ENCODE results near the gene CTTNBP2.

- TF ChIP-seq GATA2 (IDR thresholded peaks at IDR 0.05; ENCODE audit: low read depth, low read length): no peak
- no peak for TF ChIP-seq GATA3 (IDR thresholded peaks at IDR 0.05; ENCODE audit: low read depth, low read length)
Measured at GRCh38 chr7:117835016-117835664, 38.1 kb downstream of the CTTNBP2 start.

All from SH-SY5Y (cell line).